WERI-Rb-1 (cell line): ENCODE data around the gene ZNF77.
A peak's percentile ranks its signal among the peaks of the same experiment; 100 is the strongest.

ENCODE experiments used
- DNase-seq: peaks from one replicate; pipeline ENCODE4 v3.0.0-alpha.2; 2020
- H3K27ac ChIP-seq: fragments of 250-450 bp; sonication (Bioruptor Pico); 2 replicates; pipeline ENCODE4 v1.5.1; 2020; ENCODE audit warnings: mild to moderate bottlenecking, moderate library complexity
- H3K27me3 ChIP-seq: fragments of 250-450 bp; sonication (Bioruptor Pico); 2 replicates; pipeline ENCODE4 v1.5.1; 2021; ENCODE audit warnings: mild to moderate bottlenecking, low read depth, moderate library complexity; ENCODE audit not compliant: insufficient read depth, severe bottlenecking
- H3K36me3 ChIP-seq: fragments of 250-450 bp; sonication (Bioruptor Pico); 2 replicates; pipeline ENCODE4 v1.5.1; 2020; ENCODE audit warnings: mild to moderate bottlenecking, moderate library complexity
- H3K4me3 ChIP-seq: 2 replicates; pipeline ENCODE4 v1.5.1; 2011; ENCODE audit warnings: low read depth, mild to moderate bottlenecking, control low read depth, low read length
- H3K9me3 ChIP-seq: fragments of 250-450 bp; sonication (Bioruptor Pico); 2 replicates; pipeline ENCODE4 v1.5.1; 2021; ENCODE audit warnings: mild to moderate bottlenecking, moderate library complexity; ENCODE audit not compliant: severe bottlenecking
- CTCF ChIP-seq: IDR thresholded peaks from 2 replicates; pipeline ENCODE4 v1.5.1; 2011; ENCODE audit warnings: low read depth, mild to moderate bottlenecking, control low read depth, inconsistent platforms, low read length

ZNF77 gene

GRCh38 chr19:2888731-2889224 lies 56.0 kb downstream of the ZNF77 start:
- no peak for DNase-seq
- no peaks in the 10 kb centered on the region for H3K9me3 ChIP-seq
- no peak for TF ChIP-seq CTCF
- H3K27ac ChIP-seq: no peak overlapping the region
- H3K27me3 ChIP-seq: no peaks in the 10 kb centered on the region
- H3K4me3 ChIP-seq: no peak overlapping the region
- H3K36me3 ChIP-seq: no peaks in the 10 kb centered on the region

- Histone ChIP-seq H3K4me3 (no peak overlapping the region), H3K27ac (no peak overlapping the region), H3K9me3 (no peaks in the 10 kb centered on the region), H3K27me3 (no peaks in the 10 kb centered on the region), H3K36me3 (no peaks in the 10 kb centered on the region)
- peak; percentile 23 for DNase-seq
- peak; percentile 50 for TF ChIP-seq CTCF
Measured at GRCh38 chr19:2887391-2887914, 57.3 kb downstream of the ZNF77 start.

- Histone ChIP-seq H3K4me3 (no peak overlapping the region), H3K36me3 (no peaks in the 10 kb centered on the region), H3K27me3 (no peaks in the 10 kb centered on the region), H3K9me3 (no peaks in the 10 kb centered on the region), H3K27ac (no peak overlapping the region)
- no peak for DNase-seq
- no peak for TF ChIP-seq CTCF
Measured at GRCh38 chr19:2885736-2886135, 59.0 kb downstream of the ZNF77 start.

GRCh38 chr19:2883686-2884439 lies 60.9 kb downstream of the ZNF77 start:
- no peaks in the 10 kb centered on the region for H3K36me3 ChIP-seq
- DNase-seq: no peak
- no peak for TF ChIP-seq CTCF
- peaks cover 7% of the 10 kb centered on the region for H3K9me3 ChIP-seq
- H3K27me3 ChIP-seq: no peaks in the 10 kb centered on the region
- no peak overlapping the region for H3K27ac ChIP-seq
- H3K4me3 ChIP-seq: no peak overlapping the region
